ENCODE results near the gene TCP11.

The TCP11 gene

DNA sequence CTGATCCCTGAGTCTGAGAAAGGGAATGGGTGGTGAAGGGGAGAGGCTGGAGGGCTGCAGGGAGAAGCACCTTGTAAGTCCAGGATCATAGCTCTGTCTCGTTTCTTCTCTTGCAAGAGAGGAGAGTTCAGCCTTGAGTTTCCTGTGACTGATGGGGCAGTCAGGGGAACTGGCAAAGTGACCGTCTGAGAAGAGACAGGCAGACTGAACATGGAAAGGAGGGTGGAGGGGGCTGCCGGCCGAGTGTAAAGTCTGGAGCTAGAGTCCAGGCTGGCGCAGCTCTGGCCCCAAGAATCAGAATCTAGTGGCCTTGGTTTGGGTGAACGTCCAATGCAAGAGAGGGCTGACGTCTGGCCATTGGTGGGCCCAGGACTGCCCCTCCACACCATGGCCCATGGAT is 72.5 kb downstream of the TCP11 start:
- no peak for ATAC-seq
- TF ChIP-seq ZNF565 (CRISPR knock-in tag; conservative IDR thresholded peaks at IDR 0.05; ENCODE audit: low read depth) = no peak

DNA sequence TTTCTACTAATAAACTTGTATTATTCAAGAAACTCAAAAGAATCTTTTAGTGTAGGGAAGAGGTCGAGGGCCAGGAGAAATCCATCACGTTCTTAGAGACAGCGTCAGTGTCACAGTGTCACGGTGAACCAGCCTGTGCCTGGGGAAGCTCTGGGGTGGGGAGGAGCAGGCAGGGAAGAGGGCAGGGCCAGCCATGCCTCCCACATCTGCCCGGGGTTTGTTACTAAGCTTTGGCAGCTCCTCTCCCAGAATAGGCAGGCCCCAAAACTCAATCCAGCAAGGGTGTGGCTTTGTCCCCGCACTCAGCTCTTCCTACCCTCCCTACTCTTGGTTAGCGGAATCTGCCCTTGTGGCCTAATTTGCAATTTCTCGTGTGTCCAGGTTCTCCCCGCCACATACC is 72.9 kb downstream of the TCP11 start:
- no peak for ATAC-seq
- TF ChIP-seq, protein P1, sequence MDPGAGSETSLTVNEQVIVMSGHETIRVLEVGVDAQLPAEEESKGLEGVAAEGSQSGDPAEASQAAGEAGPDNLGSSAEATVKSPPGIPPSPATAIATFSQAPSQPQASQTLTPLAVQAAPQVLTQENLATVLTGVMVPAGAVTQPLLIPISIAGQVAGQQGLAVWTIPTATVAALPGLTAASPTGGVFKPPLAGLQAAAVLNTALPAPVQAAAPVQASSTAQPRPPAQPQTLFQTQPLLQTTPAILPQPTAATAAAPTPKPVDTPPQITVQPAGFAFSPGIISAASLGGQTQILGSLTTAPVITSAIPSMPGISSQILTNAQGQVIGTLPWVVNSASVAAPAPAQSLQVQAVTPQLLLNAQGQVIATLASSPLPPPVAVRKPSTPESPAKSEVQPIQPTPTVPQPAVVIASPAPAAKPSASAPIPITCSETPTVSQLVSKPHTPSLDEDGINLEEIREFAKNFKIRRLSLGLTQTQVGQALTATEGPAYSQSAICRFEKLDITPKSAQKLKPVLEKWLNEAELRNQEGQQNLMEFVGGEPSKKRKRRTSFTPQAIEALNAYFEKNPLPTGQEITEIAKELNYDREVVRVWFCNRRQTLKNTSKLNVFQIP (CRISPR knock-in tag; IDR thresholded peaks at IDR 0.05; ENCODE audit: borderline replicate concordance, low read depth) = no peak
- TF ChIP-seq RARB (CRISPR knock-in tag; IDR thresholded peaks at IDR 0.05) = no peak
- TF ChIP-seq ARNTL (CRISPR knock-in tag; IDR thresholded peaks at IDR 0.05; ENCODE audit: borderline replicate concordance, low read depth) = no peak
- no peak for TF ChIP-seq ZFP3 (CRISPR knock-in tag; IDR thresholded peaks at IDR 0.05)
- TF ChIP-seq GLIS3 (CRISPR knock-in tag; IDR thresholded peaks at IDR 0.05) = no peak
- no peak for TF ChIP-seq TCF4 (CRISPR knock-in tag; IDR thresholded peaks at IDR 0.05; ENCODE audit: borderline replicate concordance)
- no peak for TF ChIP-seq BACH2 (CRISPR knock-in tag; IDR thresholded peaks at IDR 0.05; ENCODE audit: borderline replicate concordance)
- TF ChIP-seq, protein P2, sequence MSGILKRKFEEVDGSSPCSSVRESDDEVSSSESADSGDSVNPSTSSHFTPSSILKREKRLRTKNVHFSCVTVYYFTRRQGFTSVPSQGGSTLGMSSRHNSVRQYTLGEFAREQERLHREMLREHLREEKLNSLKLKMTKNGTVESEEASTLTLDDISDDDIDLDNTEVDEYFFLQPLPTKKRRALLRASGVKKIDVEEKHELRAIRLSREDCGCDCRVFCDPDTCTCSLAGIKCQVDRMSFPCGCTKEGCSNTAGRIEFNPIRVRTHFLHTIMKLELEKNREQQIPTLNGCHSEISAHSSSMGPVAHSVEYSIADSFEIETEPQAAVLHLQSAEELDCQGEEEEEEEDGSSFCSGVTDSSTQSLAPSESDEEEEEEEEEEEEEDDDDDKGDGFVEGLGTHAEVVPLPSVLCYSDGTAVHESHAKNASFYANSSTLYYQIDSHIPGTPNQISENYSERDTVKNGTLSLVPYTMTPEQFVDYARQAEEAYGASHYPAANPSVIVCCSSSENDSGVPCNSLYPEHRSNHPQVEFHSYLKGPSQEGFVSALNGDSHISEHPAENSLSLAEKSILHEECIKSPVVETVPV (CRISPR knock-in tag; IDR thresholded peaks at IDR 0.05) = no peak
- TF ChIP-seq, protein P3, sequence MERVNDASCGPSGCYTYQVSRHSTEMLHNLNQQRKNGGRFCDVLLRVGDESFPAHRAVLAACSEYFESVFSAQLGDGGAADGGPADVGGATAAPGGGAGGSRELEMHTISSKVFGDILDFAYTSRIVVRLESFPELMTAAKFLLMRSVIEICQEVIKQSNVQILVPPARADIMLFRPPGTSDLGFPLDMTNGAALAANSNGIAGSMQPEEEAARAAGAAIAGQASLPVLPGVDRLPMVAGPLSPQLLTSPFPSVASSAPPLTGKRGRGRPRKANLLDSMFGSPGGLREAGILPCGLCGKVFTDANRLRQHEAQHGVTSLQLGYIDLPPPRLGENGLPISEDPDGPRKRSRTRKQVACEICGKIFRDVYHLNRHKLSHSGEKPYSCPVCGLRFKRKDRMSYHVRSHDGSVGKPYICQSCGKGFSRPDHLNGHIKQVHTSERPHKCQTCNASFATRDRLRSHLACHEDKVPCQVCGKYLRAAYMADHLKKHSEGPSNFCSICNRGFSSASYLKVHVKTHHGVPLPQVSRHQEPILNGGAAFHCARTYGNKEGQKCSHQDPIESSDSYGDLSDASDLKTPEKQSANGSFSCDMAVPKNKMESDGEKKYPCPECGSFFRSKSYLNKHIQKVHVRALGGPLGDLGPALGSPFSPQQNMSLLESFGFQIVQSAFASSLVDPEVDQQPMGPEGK (CRISPR knock-in tag; IDR thresholded peaks at IDR 0.05; ENCODE audit: borderline replicate concordance) = no peak
- no peak for TF ChIP-seq ZNF8 (CRISPR knock-in tag; IDR thresholded peaks at IDR 0.05)
- no peak for TF ChIP-seq ZNF70 (CRISPR knock-in tag; IDR thresholded peaks at IDR 0.05)
- no peak for TF ChIP-seq ZFP30 (CRISPR knock-in tag; IDR thresholded peaks at IDR 0.05)
- no peak for TF ChIP-seq ZC3H10 (CRISPR knock-in tag; IDR thresholded peaks at IDR 0.05)
- no peak for TF ChIP-seq ESRRG (CRISPR knock-in tag; IDR thresholded peaks at IDR 0.05)
